Smooth muscle cell (in vitro differentiated cells): Measurements from ENCODE around the gene USH2A. TPM values are rescaled to one million over a fixed set of nuclear protein-coding genes. Genes with fewer than 3 reads are reported as not detected.

Source experiments
- DNase-seq: peaks from one replicate; lab custom pipeline; 2025; ENCODE audit not compliant: unreplicated experiment; lab: John Stamatoyannopoulos, UW
- H2AFZ ChIP-seq: fragments of 200-600 bp; sonication (generic); 2 replicates; pipeline ENCODE4 v1.6.0; 2016; ENCODE audit warnings: antibody characterized with exemption, low read depth, mild to moderate bottlenecking
- H3F3A ChIP-seq: fragments of 200-600 bp; sonication (generic); 2 replicates; pipeline ENCODE4 v1.6.0; 2017; ENCODE audit warnings: antibody characterized with exemption, low read depth
- H3K27ac ChIP-seq: fragments of 200-600 bp; sonication (generic); 2 replicates; pipeline ENCODE4 v1.5.1; 2016; ENCODE audit warnings: low read depth, mild to moderate bottlenecking
- H3K27me3 ChIP-seq: fragments of 200-600 bp; sonication (generic); 2 replicates; pipeline ENCODE4 v1.6.1; 2016; ENCODE audit warnings: low read depth, mild to moderate bottlenecking
- H3K36me3 ChIP-seq: fragments of 200-600 bp; sonication (generic); 2 replicates; pipeline ENCODE4 v1.5.1; 2016; ENCODE audit warnings: low read depth
- H3K4me1 ChIP-seq: fragments of 200-600 bp; sonication (generic); 2 replicates; pipeline ENCODE4 v1.5.1; 2016; ENCODE audit warnings: low read depth
- H3K4me2 ChIP-seq: fragments of 200-600 bp; sonication (generic); 2 replicates; pipeline ENCODE4 v1.6.0; 2016; ENCODE audit warnings: mild to moderate bottlenecking
- H3K4me3 ChIP-seq: fragments of 200-600 bp; sonication (generic); 2 replicates; pipeline ENCODE4 v1.5.1; 2016; ENCODE audit warnings: mild to moderate bottlenecking
- H3K79me2 ChIP-seq: fragments of 200-600 bp; sonication (generic); 2 replicates; pipeline ENCODE4 v1.6.0; 2016; ENCODE audit warnings: low read depth, mild to moderate bottlenecking
- H3K9ac ChIP-seq: fragments of 200-600 bp; sonication (generic); 2 replicates; pipeline ENCODE4 v1.6.0; 2016; ENCODE audit warnings: low read depth
- H3K9me3 ChIP-seq: fragments of 200-600 bp; sonication (generic); replicated peaks from 2 replicates; pipeline ENCODE4 v1.5.1; 2016; ENCODE audit warnings: low read depth
- H4K20me1 ChIP-seq: fragments of 200-600 bp; sonication (generic); 2 replicates; pipeline ENCODE4 v1.6.0; 2016; ENCODE audit warnings: low read depth
- CTCF ChIP-seq: fragments of 200-600 bp; sonication (generic); IDR thresholded peaks from 2 replicates; pipeline ENCODE4 v1.5.1; 2017; ENCODE audit warnings: borderline replicate concordance, mild to moderate bottlenecking, antibody characterized with exemption; ENCODE audit not compliant: insufficient read depth, poor library complexity, severe bottlenecking
- WGBS: methylation state at CpG from one replicate; pipeline ENCODE4 v1.1.7; 2016; ENCODE audit warnings: low lambda C conversion rate; 5-methylcytosine and 5-hydroxymethylcytosine counted together
- polyA plus RNA-seq: library from polyadenylated mRNA; unstranded; fragments of >200 nt; fragmentation: Nextera tagmentation; extraction: Ambion mirVana; gene quantifications from 2 replicates; pipeline ENCODE4 v1.2.1, GENCODE V29; 2016
- total RNA-seq: library from RNA; depleted of rRNA; stranded (reverse); fragments of >200 nt; gene quantifications from 2 replicates; pipeline ENCODE4 v1.2.3, GENCODE V29; 2014

USH2A gene
- total and polyA plus RNA-seq, 2 experiments from 2014 or later: under 0.01 TPM; not detected in 1

GRCh38 chr1:216212826-216213225 lies 210.4 kb downstream of the USH2A start:
- TF ChIP-seq CTCF: no peak
- Histone ChIP-seq H3K27me3 (no peaks in the 10 kb centered on the region), H3K27ac (no peak overlapping the region), H2AFZ (no peak overlapping the region), H3K36me3 (no peaks in the 10 kb centered on the region), H3K9ac (no peak overlapping the region), H3K79me2 (no peaks in the 10 kb centered on the region), H3K4me3 (no peak overlapping the region), H3F3A (no peaks in the 10 kb centered on the region), H3K4me2 (no peak overlapping the region), H3K4me1 (no peaks in the 10 kb centered on the region), H3K9me3 (no peaks in the 10 kb centered on the region), H4K20me1 (no peaks in the 10 kb centered on the region)
- WGBS: 97% methylated on average over 1 of the region's 1 CpG
- no peak for DNase-seq

DNA sequence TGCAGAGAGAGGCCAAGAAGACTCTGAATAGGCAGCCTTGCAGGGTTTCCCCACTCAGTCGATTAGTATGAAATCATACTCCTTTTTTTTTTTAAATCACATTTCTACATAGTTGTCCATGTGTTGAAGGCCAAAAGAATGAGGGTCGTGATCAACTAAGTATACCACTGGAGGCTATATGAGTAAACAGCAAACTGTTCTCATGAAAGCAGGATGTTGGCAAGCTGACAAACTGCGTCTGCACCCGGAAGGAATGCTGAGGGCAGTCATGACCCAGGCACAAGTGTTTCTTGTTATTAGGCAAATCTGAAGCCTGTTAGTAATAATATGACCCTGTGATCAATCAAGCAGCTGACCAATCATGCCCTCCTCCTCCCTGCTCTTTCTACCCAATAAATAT lies 213.2 kb downstream of the USH2A start:
- H3K4me1 ChIP-seq: no peaks in the 10 kb centered on the region
- 67% methylated on average over 4 of the region's 4 CpGs for WGBS
- no peaks in the 10 kb centered on the region for H3K36me3 ChIP-seq
- H3K4me3 ChIP-seq: no peak overlapping the region
- H3K27ac ChIP-seq: no peak overlapping the region
- no peak overlapping the region for H3K9ac ChIP-seq
- H3K79me2 ChIP-seq: no peaks in the 10 kb centered on the region
- no peaks in the 10 kb centered on the region for H3F3A ChIP-seq
- H3K9me3 ChIP-seq: no peaks in the 10 kb centered on the region
- H3K4me2 ChIP-seq: no peak overlapping the region
- H2AFZ ChIP-seq: no peak overlapping the region
- H3K27me3 ChIP-seq: no peaks in the 10 kb centered on the region
- no peak for DNase-seq
- H4K20me1 ChIP-seq: no peaks in the 10 kb centered on the region
- TF ChIP-seq CTCF: no peak

DNA sequence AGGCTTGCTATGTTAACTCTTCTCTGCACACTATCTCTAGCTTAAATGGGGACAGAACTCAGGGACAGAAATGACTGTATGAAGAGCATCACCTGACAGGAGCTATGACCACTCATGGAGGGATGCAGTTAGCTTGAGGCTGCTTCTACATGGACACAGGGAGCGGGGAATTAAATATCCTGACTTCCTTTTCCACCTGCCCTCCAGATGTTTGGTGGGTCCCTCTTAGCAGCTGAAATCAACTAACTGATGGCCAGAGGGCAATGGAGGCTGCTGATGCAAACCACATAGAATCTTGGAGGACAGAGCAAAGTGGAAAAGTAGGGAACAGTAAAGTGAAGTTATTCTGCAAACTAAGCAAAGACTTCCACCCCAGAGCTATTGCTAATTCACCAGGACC lies 214.1 kb downstream of the USH2A start:
- H3K27me3 ChIP-seq: no peaks in the 10 kb centered on the region
- no peaks in the 10 kb centered on the region for H3K9me3 ChIP-seq
- no peak overlapping the region for H3K27ac ChIP-seq
- no peak overlapping the region for H3K4me3 ChIP-seq
- H3K36me3 ChIP-seq: no peaks in the 10 kb centered on the region
- no peaks in the 10 kb centered on the region for H3K4me1 ChIP-seq
- DNase-seq: no peak
- 93% methylated on average over 1 of the region's 1 CpG for WGBS
- no peak overlapping the region for H3K4me2 ChIP-seq
- H3F3A ChIP-seq: no peaks in the 10 kb centered on the region
- H3K9ac ChIP-seq: no peak overlapping the region
- TF ChIP-seq CTCF: no peak
- no peak overlapping the region for H2AFZ ChIP-seq
- H4K20me1 ChIP-seq: no peaks in the 10 kb centered on the region
- H3K79me2 ChIP-seq: no peaks in the 10 kb centered on the region

GRCh38 chr1:216207154-216207553 lies 216.1 kb downstream of the USH2A start:
- H3K4me1 ChIP-seq: no peaks in the 10 kb centered on the region
- H4K20me1 ChIP-seq: no peaks in the 10 kb centered on the region
- H3K27me3 ChIP-seq: no peaks in the 10 kb centered on the region
- no peak for TF ChIP-seq CTCF
- no peak overlapping the region for H2AFZ ChIP-seq
- no peak overlapping the region for H3K9ac ChIP-seq
- no peaks in the 10 kb centered on the region for H3F3A ChIP-seq
- no peak overlapping the region for H3K27ac ChIP-seq
- no peak overlapping the region for H3K4me3 ChIP-seq
- 98% methylated on average over 1 of the region's 1 CpG for WGBS
- no peaks in the 10 kb centered on the region for H3K79me2 ChIP-seq
- no peaks in the 10 kb centered on the region for H3K9me3 ChIP-seq
- no peaks in the 10 kb centered on the region for H3K36me3 ChIP-seq
- no peak for DNase-seq
- H3K4me2 ChIP-seq: no peak overlapping the region
